HG03108 (cell line): ENCODE data around the gene OR2L13.
"Not testable (repeated sequence)": the region's sequence is repeated elsewhere in the genome, so short reads cannot be mapped to it uniquely, and the experiment has no call there.

Experiments used
- ATAC-seq: cut with Tn5 transposase; IDR thresholded peaks from one replicate; pipeline ENCODE4 v1.9.1; 2021; ENCODE audit warnings: moderate library complexity; ENCODE audit not compliant: unreplicated experiment

The OR2L13 gene, protein sequence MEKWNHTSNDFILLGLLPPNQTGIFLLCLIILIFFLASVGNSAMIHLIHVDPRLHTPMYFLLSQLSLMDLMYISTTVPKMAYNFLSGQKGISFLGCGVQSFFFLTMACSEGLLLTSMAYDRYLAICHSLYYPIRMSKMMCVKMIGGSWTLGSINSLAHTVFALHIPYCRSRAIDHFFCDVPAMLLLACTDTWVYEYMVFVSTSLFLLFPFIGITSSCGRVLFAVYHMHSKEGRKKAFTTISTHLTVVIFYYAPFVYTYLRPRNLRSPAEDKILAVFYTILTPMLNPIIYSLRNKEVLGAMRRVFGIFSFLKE

GRCh38 chr1:248094884-248095283, at the start of gene OR2L13:
Gene OR2L13, plus strand, starts transcription at chr1:248095184. Its CDS starts 4,192 bp downstream, at chr1:248099376.
- no peak for ATAC-seq

DNA sequence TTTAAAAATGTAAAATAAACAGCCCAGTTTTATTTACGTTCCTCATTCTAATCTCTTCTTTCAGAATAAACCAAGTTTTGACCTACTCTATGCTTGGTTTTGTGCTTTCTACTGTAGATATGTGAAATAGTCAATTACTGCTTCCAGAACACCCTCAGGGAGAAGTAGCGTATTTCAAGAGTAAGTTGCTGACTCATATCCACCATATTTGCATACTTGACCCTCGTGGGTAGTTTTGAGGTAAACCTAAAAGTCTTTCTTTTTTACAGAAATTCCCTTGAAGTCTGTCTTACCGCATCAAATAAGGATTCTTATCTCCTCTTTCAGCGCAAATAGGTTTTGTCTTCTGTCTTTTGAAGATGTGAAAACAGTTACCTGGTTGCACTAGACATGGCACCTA, 49.8 kb upstream of the OR2L13 start:
- ATAC-seq, result no peak

GRCh38 chr1:248046536-248046935, 48.4 kb upstream of the OR2L13 start, which contains the start of gene OR2L3:
Gene OR2L3, plus strand, starts transcription at chr1:248046836. Its CDS starts 13,846 bp downstream, at chr1:248060682.
- no peak for ATAC-seq

DNA sequence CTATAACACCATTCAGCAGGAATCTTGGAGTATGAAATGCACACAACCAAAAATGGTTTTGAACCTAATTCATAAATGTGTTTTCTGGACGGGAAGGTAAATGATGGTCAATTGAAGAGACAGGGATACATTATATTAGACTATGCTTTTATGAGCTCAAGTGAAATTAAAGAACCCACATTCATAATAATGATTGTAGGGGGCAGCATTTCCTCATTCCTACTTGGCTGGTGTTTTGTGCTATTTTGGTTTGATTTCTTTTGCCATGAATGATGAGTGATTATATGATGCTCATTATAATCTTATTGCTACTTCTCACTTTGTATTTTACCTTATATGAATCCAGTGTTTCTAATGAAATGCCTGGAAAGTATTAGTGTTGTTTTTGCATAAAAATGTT, 48.0 kb upstream of the OR2L13 start:
- no peak for ATAC-seq

- no peak for ATAC-seq
Measured at GRCh38 chr1:248054671-248055070, 40.3 kb upstream of the OR2L13 start.

DNA sequence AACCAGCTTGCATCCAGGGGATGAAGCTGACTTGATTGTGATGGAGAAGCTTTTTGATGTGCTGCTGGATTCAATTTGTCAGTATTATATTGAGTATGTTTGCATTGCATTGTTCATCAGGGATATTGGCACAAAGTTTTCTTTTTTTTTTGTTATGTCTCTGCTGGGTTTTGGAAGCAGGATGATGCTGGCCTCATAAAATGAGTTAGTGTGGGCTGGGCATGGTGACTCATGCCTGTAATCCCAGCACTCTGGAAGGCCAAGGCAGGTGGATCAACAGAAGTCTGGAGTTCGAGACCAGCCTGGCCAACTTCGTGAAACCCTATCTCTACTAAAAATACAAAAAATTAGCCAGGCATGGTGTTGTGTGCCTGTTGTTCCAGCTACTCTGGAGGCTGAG, 39.7 kb upstream of the OR2L13 start:
- no peak for ATAC-seq

GRCh38 chr1:248065071-248065470, 29.9 kb upstream of the OR2L13 start:
- ATAC-seq, result no peak

GRCh38 chr1:248065604-248066003, 29.4 kb upstream of the OR2L13 start:
- ATAC-seq, result no peak

DNA sequence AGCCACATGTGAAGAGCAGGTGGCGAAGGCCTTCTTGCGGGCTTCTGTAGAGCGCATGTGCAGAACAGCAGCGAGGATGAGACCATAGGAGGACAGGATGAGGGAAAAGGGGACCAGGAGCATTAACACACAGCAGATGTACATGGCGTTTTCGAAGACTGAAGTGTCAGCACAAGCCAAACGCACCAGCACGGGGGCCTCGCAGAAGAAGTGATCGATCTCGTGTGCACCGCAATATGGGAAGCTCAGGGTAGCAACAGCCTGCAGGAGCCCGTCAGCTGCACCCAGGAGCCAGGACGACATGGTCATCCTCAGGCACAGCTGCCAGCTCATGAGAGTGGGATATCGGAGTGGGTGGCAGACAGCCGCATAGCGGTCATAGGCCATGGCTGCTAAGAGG, 11.1 kb upstream of the OR2L13 start:
- not testable (repeated sequence) for ATAC-seq

DNA sequence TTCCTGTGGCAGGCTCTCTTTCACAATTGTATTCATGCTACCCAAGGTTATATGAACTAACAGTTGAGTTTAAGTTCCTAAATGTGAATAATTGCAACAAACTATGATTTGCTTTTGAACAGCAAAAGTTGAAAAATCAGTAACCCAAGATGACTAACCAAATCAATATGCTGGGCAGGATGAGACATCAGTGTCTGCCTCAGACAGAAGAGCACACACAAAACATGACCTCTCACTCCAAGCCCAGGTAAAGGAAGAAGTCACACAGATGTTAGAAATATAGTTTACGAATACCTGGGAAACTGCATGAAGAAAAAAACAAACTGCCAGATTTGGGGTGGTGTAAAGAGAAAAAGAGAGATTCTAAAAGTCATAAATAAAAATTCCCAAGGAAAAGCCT, 3.5 kb downstream of the OR2L13 start:
- no peak for ATAC-seq

DNA sequence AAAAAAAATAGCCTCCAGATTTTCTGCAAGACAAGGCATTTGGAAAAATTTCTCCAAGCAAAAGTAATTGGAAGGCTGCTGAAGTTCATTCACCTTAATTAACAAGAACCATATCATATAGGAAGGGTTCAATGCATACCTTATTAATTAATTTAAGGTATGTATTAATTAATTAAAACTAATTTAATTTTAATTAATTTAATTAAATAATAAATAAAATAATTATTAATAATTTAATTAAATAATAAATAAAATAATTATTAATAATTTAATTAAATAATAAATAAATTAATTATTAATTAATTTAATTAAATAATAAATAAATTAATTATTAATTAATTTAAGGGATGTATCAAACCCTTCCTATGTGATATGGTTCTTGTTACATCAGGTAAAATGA, 7.9 kb downstream of the OR2L13 start:
- no peak for ATAC-seq

- no peak for ATAC-seq
Measured at GRCh38 chr1:248111157-248111556, 16.2 kb downstream of the OR2L13 start.

GRCh38 chr1:248114890-248115289, 19.9 kb downstream of the OR2L13 start:
- ATAC-seq, result no peak

DNA sequence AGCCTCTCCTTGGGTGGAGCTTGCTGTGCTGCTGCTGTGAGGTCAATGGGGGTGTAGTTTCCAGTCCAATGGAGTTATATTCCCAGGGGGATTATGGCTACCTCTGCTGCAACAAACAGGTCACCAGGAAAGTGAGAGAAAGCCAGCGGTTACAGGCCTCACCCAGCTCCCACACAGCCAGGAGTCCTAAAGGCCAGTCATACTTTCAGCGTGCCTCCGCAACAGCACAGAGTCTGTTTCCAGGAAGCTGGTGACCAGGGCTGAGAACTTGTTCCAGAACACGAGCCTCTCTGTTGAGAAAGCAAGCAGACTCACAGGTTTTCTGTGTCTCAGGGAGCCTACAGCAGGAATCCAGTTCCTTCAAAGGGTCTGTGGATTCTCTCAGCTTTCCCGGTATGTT, 32.7 kb downstream of the OR2L13 start:
- ATAC-seq, result no peak

DNA sequence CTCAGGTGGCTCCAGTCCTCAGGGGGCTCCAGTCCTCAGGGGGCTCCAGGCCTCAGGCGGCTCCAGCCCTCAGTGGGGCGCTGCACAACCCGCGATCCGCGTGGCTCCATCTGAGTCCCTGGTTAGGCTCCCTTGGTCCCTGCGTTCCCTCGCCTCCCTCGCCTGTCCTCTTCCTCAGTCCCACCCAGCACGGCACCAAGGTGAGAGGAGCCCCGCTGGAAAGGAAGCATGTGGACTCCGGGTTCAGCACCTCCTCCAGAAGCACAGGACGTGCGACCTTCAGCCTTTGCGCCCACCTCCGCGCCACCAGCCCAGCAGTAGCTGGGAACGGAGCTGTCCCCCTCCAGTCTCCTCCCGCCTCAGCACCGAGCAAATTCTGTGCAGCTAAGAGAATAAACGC, 41.8 kb downstream of the OR2L13 start:
- ATAC-seq, result no peak

DNA sequence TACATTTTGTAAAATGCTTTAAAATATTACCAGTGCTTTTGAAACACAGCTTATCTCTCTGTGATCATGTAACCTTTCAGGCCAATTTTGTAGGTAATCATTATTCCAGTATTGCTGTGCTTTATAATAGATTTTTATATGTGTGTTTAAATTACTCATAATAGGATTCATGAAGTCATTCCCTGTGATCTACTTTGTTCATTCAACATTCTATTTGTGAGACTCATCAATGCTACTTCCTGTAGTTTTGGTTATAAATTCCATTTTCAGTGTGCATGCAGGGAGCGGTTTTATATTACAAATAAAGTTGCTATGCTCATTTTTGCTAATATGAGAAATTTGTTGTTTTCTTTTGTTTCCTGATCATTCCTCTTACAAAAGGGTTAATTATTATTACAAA, 45.9 kb downstream of the OR2L13 start:
- ATAC-seq, result no peak

GRCh38 chr1:248143311-248143710, 48.3 kb downstream of the OR2L13 start:
- no peak for ATAC-seq

DNA sequence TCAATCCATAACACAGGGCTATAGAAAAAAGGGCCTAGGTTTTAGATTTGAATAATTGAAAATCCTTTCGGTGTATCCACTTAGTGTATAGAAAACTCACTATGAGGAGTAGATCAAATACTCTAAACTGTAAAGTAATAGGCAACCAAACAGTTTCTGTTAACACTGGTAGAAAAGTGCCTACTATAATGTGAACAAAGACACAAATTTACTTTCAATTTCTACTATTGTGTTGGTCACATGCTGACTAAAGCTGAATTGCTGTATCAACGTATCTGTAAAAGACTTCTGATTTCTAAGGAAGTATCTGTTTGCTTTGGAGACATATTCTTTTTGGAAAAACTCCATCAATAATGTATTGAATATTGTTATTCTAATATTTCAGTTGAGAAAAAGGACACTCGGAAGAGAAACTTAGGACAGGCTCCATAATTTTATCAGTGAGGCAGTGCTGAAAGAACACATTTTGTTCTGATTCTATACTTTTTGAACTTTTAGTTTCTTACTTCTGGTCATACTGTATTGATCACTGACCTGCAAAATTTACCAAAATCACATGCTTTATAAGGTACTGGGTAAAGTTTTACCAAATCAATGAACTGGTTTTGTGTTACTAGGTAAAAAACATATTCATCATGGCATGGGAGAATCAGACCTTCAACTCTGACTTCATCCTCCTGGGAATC, 49.7 kb downstream of the OR2L13 start, which contains the start of gene OR2M5:
Gene OR2M5 (plus strand): TSS at position 636 of the 686 bp plus-strand sequence. CDS start 0 bp downstream, at position 636.
- no peak for ATAC-seq
